Hindlimb muscle (tissue), 1 donor: ENCODE results near the gene RHOB. TPM values are rescaled to one million over a fixed set of nuclear protein-coding genes. Genes with fewer than 3 reads are reported as not detected.
"Not testable (repeated sequence)": the region's sequence is repeated elsewhere in the genome, so short reads cannot be mapped to it uniquely, and the experiment has no call there.

Source experiments
- DNase-seq: peaks from one replicate; pipeline ENCODE4 v3.0.0-alpha.2; 2013
- polyA plus RNA-seq: library from polyadenylated mRNA; unstranded; fragments of 120-200 nt; gene quantifications from one replicate; pipeline ENCODE4 v1.2.1, GENCODE V29; 2013; ENCODE audit not compliant: insufficient read length

The RHOB gene
- polyA plus RNA-seq, 1 donor, result 132 TPM

DNA sequence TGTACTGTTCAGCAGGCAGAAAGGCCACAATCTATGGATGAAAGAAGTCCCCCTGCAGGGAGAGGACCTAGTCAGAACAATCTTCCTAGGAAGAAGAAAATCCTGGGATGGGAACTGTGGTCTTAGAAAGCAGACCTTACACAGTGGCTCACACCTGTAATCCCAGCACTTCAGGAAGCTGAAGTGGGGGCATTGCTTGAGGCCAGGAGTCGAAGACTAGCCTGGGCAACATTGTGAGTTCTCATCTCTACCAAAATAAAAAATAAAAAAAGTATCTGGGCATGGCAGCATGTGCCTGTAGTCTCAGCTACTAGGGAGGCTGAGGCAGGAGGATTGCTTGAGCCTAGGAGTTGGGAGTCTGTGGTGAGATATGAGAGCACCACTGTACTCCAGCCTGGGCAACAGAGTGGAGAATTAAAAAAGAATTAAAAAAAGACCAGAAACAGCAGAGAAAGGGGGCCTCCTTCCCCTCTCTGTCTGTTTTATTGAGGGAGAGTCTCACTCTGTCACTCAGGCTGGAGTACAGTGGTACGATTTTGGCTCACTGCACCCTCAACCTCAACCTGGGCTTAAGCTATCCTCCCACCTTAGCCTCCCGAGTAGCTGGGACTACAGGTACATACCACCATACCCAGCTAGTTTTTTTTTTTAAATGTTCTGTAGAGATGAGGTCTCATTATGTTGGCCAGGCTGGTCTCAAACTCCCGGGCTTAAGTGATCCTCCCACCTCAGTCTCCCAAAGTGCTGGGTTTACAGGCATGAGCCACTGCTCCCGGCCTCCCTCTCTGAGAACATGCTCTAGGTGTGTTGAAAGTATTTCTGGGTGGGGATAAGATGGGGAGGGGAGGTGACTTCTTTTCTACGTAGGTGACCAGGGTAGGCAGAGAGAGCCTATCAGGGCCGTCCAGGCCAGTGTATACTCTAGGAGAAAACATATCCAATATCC lies 7.4 kb downstream of the RHOB start:
- no peak for DNase-seq

DNA sequence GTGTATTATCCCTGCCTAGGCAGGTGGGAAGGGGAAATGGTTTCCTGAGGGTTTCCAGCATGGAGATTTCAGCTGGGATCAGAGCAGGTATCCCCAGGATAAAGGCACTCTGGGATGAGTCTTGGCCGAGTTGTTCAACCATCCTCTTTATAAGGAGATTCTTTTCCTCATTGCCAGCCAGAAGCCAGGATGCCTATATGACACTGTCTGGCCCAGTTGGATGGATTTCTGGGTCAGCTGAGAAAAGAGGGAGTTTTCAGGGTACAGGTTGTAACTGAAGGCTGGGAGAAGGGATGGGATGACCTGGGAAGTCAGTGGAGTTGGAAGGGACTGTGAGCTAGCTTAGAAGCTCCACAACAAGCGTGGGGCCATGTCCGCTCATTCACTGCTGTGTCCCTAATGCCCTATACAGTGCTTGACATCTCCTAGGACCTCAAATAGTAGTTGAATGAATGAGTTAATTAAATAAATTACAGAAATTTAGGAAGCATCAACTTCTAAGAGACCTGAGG lies 8.3 kb downstream of the RHOB start:
- DNase-seq, result no peak

DNA sequence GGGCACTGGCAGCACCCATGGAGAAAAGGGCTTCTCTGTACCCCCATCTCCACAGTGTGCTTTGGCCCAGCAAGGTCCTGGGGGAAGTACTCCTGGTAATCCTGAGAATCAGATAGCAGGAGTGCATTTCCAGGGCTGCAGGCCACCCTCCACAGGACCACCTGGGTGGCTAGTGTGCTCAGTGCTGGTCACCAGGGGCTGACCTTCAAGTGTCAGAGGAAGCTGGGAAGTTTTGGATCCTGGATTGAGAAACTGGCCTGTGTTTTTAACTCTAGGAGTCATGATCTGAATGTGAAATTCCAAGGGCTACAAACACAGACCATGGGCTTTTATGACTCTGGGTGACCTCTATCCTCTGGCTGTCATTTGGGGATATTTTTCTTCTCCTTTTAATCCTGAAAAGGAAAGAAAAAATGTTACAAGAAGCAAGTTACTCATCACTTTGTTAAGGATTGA lies 9.3 kb downstream of the RHOB start:
- DNase-seq, result no peak

DNA sequence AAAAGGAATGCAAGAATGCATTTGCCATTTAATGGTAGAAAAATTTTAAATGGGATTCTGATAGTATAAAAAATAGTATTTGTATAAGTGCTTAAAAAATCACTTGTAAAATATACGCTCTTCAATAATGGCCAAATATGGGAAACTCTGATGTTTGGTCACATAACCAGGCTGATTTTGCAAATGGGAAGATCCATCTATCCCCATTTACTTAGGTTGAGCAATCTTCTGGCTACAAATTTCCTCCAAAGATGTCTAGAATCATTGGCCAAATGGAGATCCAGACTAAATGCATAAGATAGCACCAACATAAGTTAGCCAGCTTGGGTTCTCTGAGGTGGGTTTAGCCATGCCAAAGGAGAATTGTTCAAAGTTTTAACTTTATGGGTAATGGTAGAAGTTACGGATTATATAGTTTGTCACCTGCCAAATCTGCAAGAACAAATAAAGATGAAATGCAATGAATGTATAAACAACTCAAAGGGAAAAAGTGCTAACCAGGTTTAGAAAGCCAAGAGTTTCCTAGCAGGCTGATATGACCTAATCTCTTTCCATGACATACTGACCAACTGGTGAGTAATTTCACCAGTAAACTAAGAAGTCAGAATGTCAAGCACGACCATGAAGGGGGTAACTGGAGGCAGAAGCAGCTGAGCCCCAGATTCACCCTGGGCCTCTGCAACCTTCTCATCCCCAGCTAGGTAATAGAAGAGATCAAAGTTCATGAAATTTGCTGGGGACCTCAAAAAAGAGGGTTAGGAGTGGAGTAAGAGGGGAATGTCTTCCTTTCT lies 10.0 kb downstream of the RHOB start:
- no peak for DNase-seq

DNA sequence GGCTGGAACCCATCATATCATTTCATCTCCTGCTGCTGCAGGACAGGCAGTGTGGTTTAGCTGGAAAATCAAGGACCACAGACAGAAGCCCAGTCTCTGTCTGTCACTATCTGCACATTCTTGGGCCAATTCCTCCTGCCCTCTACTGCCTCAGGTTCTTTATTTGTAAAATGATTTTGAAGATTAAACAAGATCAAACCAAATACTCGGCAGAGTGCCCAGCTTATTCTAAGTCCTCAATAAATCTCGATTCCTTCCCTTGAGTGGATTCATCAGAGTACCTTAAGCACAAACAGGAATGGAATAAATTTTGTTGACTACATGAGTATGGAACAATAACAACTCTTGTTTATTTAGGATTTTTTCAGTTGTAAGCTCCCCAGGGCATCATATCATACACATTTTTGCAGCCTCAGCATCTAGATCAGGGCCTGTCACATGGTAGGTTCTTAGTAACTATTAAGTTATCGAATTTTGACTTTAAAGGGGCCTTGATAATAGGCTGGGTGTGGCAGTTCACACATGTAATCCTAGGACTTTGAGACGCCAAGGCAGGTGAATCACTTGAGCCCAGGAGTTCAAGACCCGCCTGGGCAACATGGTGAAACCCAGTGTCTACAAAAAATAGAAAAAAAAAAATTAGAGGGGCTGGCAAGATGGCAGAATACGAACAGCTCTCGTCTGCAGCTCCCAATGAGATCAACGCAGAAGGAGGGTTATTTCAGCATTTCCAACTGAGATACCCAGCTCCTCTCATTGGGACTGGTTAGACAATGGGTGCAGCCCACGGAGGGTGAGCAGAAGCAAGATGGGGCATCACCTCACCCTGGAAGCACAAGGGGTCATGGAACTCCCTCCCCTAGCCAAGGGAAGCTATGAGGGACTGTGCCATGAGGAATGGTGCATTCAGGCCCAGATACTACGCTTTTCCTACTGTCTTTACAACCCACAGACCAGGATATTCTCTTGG lies 11.1 kb downstream of the RHOB start:
- DNase-seq, result no peak

DNA sequence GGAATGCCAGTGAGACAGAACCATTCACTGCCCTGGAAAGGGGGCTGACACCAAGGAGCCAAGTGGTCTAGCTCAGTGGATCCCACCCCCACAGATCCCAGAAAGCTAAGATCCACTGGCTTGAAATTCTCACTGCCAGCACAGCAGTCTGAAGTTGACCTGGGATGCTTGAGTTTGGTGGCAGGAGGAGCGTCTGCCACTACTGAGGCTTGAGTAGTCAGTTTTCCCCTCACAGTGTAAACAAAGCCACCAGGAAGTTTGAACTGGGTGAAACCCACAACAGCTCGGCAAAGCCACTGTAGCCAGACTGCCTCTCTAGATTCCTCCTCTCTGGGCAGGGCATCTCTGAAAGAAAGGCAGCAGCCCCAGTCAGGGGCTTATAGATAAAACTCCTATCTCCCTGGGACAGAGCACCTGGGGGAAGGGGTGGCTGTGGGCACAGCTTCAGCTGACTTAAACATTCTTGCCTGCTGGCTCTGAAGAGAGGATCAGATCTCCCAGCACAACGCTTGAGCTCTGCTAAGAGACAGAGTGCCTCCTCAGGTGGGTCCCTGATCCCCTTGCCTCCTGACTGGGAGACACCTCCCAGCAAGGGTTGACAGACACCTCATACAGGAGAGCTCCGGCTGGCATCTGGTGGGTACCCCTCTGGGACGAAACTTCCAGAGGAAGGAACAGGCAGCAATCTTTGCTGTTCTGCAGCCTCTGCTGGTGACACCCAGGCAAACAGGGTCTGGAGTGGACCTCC lies 12.0 kb downstream of the RHOB start:
- DNase-seq, result not testable (repeated sequence)

DNA sequence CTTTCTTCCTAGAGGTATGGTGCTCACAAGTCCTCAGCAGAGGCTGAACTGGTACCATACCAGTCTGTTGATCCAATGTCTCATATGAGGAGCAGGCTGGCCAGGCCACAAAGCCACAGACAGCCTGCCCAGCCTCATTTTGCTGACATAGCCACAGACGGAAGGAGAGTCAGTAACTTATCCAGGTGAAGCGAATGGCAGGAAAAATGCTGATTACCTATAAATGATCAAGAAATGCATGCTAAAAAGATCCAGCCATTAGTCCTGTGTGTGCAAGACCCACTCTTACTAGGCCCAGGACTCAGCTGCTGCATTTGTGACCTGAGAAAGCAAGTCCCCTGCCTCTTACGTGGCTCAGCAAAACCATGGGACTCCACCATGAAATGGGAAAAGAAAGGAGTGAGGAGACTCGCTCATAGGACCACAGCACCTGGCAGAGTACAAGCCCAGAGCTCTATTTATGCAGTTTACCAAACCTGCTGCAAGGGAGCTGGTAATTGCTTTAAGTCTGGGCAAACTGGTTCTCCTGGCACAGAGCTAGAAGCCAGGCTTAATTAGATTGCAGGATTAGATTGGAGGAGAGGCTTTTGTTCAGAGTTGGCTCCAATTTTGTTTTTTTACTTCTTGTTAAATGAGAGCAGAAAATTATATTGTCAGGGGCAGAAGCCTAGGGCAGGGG lies 19.0 kb downstream of the RHOB start:
- no peak for DNase-seq

DNA sequence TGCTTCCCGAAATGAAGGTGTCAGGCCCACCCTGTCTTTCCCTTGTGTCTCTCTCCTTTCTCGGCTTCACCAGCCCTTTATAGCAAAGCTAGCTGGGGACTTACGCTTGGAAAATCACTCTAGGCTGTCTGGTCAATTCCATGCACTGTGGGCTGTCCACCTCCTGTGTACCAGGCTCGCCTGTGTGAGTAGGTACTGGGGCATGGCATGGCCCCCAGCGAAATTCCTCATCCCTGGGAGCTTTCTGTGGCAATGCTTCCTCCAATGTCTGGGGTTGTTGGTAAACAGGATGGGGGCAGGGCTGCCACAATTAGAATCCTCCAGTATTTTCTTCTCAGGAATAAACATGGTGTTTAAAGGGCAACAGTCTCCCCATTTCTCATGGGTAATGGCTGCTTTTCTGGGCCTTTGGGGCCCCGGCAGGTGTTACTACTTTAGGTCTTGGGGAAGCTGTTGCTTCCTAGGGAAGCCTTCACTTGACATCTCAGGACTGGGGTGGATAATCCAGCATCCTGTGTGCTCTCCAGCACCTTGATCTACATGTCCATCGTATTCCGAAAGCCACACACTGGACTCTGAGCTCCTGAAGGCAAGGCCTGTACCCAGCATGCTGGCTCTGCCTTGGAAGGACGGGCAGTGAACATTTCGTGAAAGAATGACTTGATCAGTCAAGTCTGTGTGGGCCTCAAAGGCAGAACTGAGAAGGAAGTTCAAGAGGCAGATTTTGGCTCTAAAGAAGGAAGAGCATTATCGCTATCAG lies 21.1 kb downstream of the RHOB start:
- no peak for DNase-seq

DNA sequence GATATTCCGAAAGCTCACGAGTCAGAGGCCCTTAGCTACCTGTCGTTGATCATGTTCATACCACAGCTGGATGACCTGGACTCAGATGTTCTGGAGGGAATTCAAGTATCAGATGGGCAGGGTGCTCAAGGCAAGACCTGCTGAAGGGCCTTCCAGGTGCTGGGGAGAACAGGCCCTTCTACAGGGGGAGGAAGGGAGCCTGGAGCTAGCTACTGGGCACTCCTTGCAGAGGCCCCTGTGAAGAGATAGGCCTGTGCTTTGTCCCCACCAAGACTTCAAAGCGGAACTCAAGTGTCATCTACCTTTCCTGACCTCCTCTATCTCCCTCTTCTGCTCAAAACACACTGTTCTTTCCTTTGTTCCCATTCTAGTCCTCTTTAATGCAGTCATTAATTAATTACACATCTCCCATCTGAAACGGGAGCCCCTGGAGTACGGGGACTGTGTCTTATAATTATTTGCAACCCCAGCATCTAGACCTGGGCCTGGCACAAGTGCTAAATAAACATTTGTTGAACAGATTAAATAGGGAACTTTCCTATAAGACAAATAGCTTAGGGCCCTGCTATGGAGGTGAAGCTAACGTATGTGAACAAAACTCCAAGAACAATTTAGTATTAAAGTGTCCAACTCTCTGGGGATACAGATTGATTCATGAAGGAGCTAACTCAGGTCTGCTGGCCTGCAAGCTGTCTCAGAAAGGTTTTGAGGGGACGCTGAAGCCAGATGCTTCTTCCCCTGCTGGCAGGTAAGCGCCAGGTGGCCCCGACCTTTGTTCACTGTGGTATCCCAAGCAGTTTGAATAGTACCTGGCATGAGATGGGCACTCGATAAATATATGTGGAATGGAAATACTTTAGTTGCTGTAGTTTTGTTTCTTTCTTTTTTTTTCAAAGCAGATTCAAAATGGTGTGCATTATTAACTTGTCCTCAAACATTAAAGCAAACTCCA lies 22.0 kb downstream of the RHOB start:
- DNase-seq, result no peak

DNA sequence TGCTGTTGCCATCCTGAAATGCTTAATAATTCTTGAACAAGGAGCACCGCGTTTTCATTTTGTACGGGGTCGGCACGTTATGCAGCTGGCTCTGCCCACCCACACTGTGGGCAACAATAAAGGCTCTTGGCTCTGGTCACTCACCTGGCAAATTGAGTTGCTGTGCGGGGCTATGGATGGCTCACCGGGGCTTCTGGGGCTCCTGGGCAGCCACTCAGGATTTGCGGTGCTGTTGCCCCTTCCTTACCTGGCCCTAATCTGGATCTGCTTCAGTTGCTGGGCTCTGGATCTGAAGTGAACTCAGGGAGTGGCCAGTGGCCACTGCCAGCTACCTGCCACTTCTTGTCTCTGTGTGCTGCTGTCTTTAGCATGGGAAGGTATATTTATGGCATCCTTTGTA lies 22.7 kb downstream of the RHOB start:
- DNase-seq, result no peak

DNA sequence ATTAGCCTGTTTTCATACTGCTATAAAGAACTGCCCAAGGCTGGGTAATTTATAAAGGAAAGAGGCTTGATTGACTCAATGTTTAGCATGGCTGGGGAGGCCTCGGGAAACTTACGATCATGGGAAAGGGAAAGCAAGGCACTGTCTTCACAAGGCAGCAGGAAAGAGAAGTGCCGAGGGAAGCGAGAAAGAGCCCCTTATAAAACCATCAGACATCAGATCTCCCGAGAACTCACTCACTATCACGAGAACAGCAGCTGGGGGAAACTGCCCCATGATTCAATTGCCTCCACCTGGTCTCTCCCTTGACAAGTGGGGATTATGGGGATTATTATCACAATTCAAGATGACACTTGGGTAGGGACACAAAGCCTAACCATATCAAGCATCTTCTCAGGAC lies 23.3 kb downstream of the RHOB start:
- no peak for DNase-seq

DNA sequence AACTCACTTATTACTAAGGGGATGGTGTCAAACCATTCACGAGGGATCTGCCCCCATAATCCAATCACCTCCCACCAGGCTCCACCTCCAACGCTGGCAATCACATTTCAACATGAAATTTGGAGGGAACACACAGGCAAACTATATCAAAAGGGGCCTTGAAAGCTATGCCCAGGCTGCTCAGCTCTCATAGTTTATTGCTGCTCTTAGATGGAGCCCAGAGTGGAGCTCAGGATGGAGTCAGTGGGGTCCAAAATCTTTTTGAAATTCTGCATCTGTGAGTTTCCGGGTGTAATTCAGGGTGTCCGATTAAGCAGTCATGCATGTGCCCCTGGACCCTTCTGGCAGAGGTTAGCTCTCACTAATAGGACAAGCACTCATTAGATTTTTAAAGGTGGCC lies 24.3 kb downstream of the RHOB start:
- no peak for DNase-seq

DNA sequence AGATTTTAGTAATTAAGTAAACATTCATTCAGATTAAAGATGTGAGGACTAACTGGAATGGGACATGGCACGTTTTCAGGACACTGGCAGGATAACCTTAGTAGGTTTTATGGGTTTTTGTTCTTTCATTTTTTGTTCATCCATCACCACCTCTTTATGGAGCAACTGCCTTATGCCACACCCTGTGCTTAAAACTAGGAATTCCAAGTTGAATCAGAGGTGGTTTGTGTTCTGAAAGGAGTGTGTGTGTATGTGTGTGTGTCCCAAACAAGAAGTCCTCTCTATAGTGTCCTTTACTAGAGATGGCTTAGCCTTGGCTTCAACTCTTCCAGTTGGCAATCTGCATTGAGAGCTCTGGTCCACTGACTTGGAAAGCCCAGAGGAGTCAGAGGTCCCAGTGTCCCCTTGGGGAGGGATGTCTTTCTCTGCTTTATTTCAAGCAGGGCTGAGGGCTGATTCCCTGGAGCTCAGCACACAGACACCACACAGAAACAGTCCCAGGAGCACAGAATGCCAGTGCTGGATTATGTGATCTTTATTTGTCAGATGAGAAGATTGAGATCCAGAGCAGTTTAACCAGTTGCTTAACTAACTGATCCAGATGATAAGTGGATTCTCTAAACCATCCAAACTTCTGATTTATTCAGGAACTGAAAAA lies 25.2 kb downstream of the RHOB start:
- no peak for DNase-seq

DNA sequence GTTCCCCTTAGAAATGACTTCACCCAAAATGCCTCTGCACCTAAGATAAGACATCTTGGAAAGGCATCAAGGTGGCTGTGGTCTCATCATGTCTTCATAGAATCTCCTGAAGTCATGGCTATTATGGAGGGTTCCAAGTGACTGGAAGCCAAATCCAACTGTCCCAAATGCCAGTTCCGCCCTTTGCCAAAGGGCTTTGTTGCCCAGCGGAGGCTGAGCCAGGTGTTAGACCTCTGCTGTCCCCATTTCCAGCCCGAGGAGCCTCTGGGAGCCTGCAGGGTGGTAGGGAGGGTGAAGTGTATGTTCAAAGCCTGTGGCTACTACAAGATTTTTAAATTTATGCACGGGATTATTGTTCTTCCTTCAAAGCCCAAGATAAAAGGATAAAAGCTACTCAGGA lies 25.7 kb downstream of the RHOB start:
- no peak for DNase-seq

DNA sequence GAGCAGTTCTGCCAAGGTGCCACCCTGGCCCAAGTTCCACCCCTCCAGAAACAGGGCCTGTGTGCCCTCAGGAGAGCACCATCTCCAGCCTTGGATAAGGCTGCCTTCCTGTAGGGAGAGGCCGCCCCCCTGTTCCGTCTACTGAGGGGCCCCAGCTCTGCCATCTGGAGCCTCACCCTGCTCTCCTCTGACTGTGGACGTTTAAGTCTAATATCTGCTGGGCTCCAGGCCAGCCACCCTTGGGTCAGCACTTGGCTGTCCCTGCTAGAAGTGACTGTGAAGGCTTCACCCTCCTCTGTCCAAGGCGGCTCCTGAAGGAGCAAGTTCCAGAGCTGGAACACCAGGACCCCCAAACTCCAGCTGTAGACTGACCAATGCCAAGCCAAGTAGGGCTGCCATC lies 26.3 kb downstream of the RHOB start:
- no peak for DNase-seq

DNA sequence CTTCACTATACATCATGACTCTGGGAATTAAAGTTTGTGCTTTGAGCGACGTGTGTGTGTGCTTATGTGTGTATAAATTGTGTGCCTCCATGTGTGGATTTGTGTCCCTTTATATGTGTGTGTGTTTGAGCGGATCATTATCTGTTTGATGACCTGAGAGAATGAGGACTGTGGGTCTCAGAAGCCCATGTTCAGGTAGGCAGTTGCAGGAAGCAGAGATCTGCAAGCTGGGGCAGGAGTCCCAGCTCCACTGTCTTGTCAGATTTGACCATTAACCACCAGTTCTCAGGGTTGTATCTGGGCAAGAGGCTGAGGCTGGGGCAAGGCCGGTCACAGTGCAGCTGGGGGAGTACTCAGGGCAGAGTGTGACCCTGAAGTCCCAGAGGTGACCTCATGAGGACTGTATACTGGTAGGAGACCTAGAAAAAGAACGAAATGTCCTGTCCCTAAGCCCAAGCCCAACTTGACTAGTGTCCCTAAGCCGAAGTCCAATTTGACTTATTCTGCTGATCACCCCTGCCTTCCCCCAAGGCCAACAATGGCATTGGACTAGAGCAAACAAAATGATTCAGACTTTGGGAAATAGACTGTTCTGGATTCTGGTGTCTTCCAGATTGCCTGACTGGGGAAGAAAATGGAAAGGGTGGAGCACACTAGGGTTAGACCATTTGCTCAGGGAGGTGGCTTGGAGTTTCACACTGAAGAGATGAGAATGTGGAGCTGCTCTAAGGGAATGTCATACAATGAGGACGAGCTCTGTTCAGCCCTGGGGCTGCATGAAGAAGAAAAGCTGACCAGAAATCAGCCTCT lies 28.1 kb downstream of the RHOB start:
- DNase-seq, result no peak

DNA sequence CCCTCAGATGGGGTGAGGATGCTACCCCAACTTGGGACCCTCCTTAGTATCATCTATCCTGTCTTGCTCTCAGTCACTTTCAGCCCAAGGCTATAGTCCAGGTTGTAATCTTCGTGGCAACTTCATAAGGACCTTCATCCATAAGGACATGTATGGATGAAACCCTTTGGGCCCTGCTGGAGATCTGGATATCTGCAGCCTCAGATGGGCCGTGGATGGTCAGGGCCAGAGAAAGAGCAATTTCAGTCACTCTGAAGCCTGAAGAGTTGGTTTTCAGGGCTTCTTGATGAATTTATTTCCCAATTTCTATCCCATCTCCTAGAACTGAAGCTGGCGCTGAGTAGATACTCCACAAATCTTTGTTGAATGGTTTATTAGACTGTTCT lies 28.7 kb downstream of the RHOB start:
- DNase-seq, result no peak
